NCI-H2081 (cell line): Measurements from ENCODE around the gene KRTAP10-11.
"Not testable (repeated sequence)": the region's sequence is repeated elsewhere in the genome, so short reads cannot be mapped to it uniquely, and the experiment has no call there.

Experiments used
- DNase-seq, 2 experiments: peaks; one replicate each; lab custom pipeline; 2025; lab: John Stamatoyannopoulos, UW

KRTAP10-11 gene

GRCh38 chr21:44639331-44639655, 6.9 kb upstream of the KRTAP10-11 start:
- DNase-seq: no peak

GRCh38 chr21:44640761-44641160, 5.5 kb upstream of the KRTAP10-11 start:
- no peak for DNase-seq

- peak in 1 of 2 experiments; percentile 49 for DNase-seq
Observed at GRCh38 chr21:44643741-44644310, 2.4 kb upstream of the KRTAP10-11 start.

- DNase-seq: no peak
Observed at GRCh38 chr21:44644878-44645277, 1.3 kb upstream of the KRTAP10-11 start.

- DNase-seq: no peak
Observed at GRCh38 chr21:44647222-44647552, 973 bp downstream of the KRTAP10-11 start.

- DNase-seq: no peak
Observed at GRCh38 chr21:44648557-44649311, 2.5 kb downstream of the KRTAP10-11 start.

- no peak for DNase-seq
Observed at GRCh38 chr21:44649521-44650100, 3.4 kb downstream of the KRTAP10-11 start.

GRCh38 chr21:44650265-44650972, 4.2 kb downstream of the KRTAP10-11 start:
- no peak for DNase-seq

GRCh38 chr21:44650973-44651675, 4.9 kb downstream of the KRTAP10-11 start:
- no peak for DNase-seq

- DNase-seq: no peak
Observed at GRCh38 chr21:44653123-44653522, 6.9 kb downstream of the KRTAP10-11 start.

- peak; percentile 36 to 85 for DNase-seq
Observed at GRCh38 chr21:44653656-44654575, 7.7 kb downstream of the KRTAP10-11 start.

- no peak for DNase-seq
Observed at GRCh38 chr21:44654576-44655175, 8.5 kb downstream of the KRTAP10-11 start, which contains the start of gene KRTAP12-4. KRTAP12-4 (minus strand) TSS chr21:44654659; CDS start chr21:44654614, 45 bp downstream.

- no peak for DNase-seq
Observed at GRCh38 chr21:44656868-44657267, 10.7 kb downstream of the KRTAP10-11 start.

GRCh38 chr21:44657635-44658540, 11.7 kb downstream of the KRTAP10-11 start, which contains the start of gene KRTAP12-3:
KRTAP12-3 (plus strand) TSS chr21:44657932; CDS start chr21:44657980, 48 bp downstream.
- no peak for DNase-seq

- DNase-seq: no peak
Observed at GRCh38 chr21:44658541-44658910, 12.3 kb downstream of the KRTAP10-11 start.

- no peak for DNase-seq
Observed at GRCh38 chr21:44658913-44659595, 12.8 kb downstream of the KRTAP10-11 start.

- not testable (repeated sequence) for DNase-seq
Observed at GRCh38 chr21:44661567-44661966, 15.4 kb downstream of the KRTAP10-11 start.

GRCh38 chr21:44664691-44665090, 18.5 kb downstream of the KRTAP10-11 start:
- no peak for DNase-seq
